ENCODE results near the gene HACD2. TPM values are rescaled to one million over a fixed set of nuclear protein-coding genes. Genes with fewer than 3 reads are reported as not detected.

HACD2 gene
- total RNA-seq, 1 experiment from 2014 or later: 43.0 TPM

DNA sequence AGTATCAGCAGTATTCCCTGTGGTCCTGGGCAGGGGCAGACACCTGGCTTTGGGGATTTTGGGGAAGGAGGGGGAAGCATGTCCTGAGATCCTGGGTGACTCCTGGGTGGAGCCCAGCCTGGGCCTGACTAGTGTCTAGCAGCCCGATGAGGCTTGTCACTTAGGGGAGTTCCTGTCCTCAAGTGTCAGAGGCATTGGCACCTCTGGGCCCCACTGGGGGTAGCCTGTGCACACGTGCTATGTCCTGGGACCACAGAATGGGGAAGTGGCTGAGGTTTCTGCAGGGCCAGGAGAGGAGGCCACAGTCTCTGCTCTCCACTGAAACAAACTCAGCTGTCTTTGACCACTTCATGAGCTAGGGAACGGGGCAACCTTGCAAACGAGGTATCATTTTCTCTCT, 104.4 kb downstream of the HACD2 start:
- Histone ChIP-seq H3K4me2 (ENCODE audit: low read length) (no peak overlapping the region), H2AFZ (ENCODE audit: low read depth, low read length, poor library complexity, severe bottlenecking) (no peak overlapping the region), H3K9me2 (ENCODE audit: insufficient read depth) (no peaks in the 10 kb centered on the region), H3K4me3 (replicated peaks in 1 of 2; ENCODE audit: low read depth in 1 of 2, low read length in 2 of 2) (no peak overlapping the region), H3K36me3 (ENCODE audit: control insufficient read depth in 1 of 2, insufficient read depth in 2 of 2, low read length in 2 of 2) (no peaks in the 10 kb centered on the region), H4K20me1 (ENCODE audit: insufficient read depth) (no peaks in the 10 kb centered on the region), H3K4me1 (ENCODE audit: control insufficient read depth in 1 of 2, insufficient read depth in 2 of 2, low read length in 2 of 2) (no peaks in the 10 kb centered on the region), H3K79me2 (ENCODE audit: insufficient read depth, low read length) (no peaks in the 10 kb centered on the region), H3K27ac (ENCODE audit: low read depth, low read length) (no peak overlapping the region), H3K9me3 (ENCODE audit: control insufficient read depth in 1 of 2, insufficient read depth in 1 of 2, low read depth in 1 of 2, low read length in 2 of 2) (no peaks in the 10 kb centered on the region), H3K9ac (ENCODE audit: low read length) (no peak overlapping the region), H3K27me3 (ENCODE audit: insufficient read depth, low read length) (peaks cover 5% of the 10 kb centered on the region; the same call in 1 of the 2 replicates)
- intact Hi-C loops (cut with micrococcal nuclease): no loop called here
- TF ChIP-seq POLR2A (IDR thresholded peaks at IDR 0.05; ENCODE audit: borderline replicate concordance, extremely low read depth, insufficient read depth, insufficient read length) (no peak), SIN3A (IDR thresholded peaks at IDR 0.05; ENCODE audit: low read depth) (no peak), ZNF274 (IDR thresholded peaks at IDR 0.05; ENCODE audit: low read depth, low read length) (no peak), EZH2 (IDR thresholded peaks at IDR 0.05) (no peak), ZFX (IDR thresholded peaks at IDR 0.05) (no peak), MAX (IDR thresholded peaks at IDR 0.05) (no peak), POLR2AphosphoS5 (IDR thresholded peaks at IDR 0.05; ENCODE audit: low read depth, low read length) (no peak), CTCF (IDR thresholded peaks at IDR 0.05 in 2 of 3, conservative IDR thresholded peaks at IDR 0.05 in 1 of 3; ENCODE audit: borderline replicate concordance in 1 of 3, insufficient read depth in 1 of 3, low read depth in 2 of 3, low read length in 2 of 3) (no peak), SRF (IDR thresholded peaks at IDR 0.05; ENCODE audit: low read depth) (no peak), CEBPB (IDR thresholded peaks at IDR 0.05; ENCODE audit: low read depth) (no peak), RAD21 (IDR thresholded peaks at IDR 0.05; ENCODE audit: low read depth) (no peak)
- TF ChIP-seq, protein P1, sequence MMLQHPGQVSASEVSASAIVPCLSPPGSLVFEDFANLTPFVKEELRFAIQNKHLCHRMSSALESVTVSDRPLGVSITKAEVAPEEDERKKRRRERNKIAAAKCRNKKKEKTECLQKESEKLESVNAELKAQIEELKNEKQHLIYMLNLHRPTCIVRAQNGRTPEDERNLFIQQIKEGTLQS (IDR thresholded peaks at IDR 0.05): no peak
- DNase-seq (ENCODE audit: low read depth, low spot score) (no peak), ATAC-seq (no peak)
- no TSS peak for BruUV-seq (replicated peaks)
- RAD21 ChIA-PET (ENCODE audit: low non-redundant PET in 1 of 2, low total read pairs in 2 of 2, uncharacterized antibody in 2 of 2, unreplicated experiment in 2 of 2): no interaction called here
- CTCF ChIA-PET: no interaction called here
- POLR2A ChIA-PET: no interaction called here

All from HCT116 (cell line).